Measurements from ENCODE around the gene GJA3. TPM values are rescaled to one million over a fixed set of nuclear protein-coding genes. Genes with fewer than 3 reads are reported as not detected.

GJA3 gene
- total RNA-seq, 4 donors from 2014 or later, result not detected

DNA sequence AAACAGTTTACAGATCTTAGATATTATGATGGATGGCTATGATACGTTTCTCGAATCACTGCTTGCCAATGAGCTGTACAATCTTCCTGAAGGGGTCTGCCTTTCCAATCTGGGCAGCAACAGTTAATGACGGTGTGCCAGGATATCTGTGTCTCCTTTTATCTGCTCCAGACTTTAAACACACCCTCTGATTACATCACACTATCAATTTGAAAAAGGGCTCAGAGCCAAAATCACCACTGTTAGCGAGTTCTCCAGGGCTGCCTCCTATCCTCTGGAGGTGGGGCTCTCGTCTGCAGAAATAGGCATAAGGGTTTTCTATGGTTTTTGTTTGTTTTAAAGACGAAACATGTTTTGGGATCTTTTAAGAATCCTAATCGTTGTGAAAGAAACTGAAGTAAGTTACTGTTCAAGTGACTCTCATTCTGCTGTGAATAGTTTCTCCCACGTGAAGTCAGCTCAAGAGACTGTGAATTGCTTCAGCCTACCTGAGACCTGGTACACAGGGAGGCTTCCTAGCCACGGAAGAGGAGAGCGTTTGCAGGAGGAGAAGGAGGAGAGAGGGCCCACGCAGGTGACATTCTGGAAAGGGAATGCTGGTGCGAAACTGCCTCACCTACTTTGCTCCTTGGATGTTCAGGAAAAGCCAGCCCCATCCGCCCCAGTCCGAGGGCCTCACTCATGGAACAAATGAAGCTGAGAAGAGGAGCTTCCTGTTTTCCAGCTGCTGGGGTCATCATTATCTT, 15.2 kb upstream of the GJA3 start:
- Histone ChIP-seq H3K27ac (replicated peaks in 1 of 4) (peak overlapping the region in 3 of 4 donors; percentile 21 to 54 (median 42)), H3K9me3 (no peaks in the 10 kb centered on the region), H3K4me1 (peaks cover 3 to 22% (median 16%) of the 10 kb centered on the region in 4 donors), H3K36me3 (no peaks in the 10 kb centered on the region), H3K27me3 (peaks cover 0 to 39% (median 11%) of the 10 kb centered on the region in 4 donors), H3K4me3 (no peak overlapping the region)
- TF ChIP-seq POLR2A (IDR thresholded peaks at IDR 0.05; ENCODE audit: low read depth) (no peak), EP300 (IDR thresholded peaks at IDR 0.05) (no peak), POLR2AphosphoS5 (IDR thresholded peaks at IDR 0.05) (no peak)
- TF ChIP-seq, protein P1, sequence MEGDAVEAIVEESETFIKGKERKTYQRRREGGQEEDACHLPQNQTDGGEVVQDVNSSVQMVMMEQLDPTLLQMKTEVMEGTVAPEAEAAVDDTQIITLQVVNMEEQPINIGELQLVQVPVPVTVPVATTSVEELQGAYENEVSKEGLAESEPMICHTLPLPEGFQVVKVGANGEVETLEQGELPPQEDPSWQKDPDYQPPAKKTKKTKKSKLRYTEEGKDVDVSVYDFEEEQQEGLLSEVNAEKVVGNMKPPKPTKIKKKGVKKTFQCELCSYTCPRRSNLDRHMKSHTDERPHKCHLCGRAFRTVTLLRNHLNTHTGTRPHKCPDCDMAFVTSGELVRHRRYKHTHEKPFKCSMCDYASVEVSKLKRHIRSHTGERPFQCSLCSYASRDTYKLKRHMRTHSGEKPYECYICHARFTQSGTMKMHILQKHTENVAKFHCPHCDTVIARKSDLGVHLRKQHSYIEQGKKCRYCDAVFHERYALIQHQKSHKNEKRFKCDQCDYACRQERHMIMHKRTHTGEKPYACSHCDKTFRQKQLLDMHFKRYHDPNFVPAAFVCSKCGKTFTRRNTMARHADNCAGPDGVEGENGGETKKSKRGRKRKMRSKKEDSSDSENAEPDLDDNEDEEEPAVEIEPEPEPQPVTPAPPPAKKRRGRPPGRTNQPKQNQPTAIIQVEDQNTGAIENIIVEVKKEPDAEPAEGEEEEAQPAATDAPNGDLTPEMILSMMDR (IDR thresholded peaks at IDR 0.05), result no peak
- no peak for DNase-seq (ENCODE audit: extremely low spot score)
- intact Hi-C loops (cut with DNase I), result loop anchor here (2.0 kb wide), 1 partner anchor 35 kb away; no protein-coding TSS in a partner anchor
- WGBS, result 76% methylated on average over 14 of the region's 14 CpGs

DNA sequence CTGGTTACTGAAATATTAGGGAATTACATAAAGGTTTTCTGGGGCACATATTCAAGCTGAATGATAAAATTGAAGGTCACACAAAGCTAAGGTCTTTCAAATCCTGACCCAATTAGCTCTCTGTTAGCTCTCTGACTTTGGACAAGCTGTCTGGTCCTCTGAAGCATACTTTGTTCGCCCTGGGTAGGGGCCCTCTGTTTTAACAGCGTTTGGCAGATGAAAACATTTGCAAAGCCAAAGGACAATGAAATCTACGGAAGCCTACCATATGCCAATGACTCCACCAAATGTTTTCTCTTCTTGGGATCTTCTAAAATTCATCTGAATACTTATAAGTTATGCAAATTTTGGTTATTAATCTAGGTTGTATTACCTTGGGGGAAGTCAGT, 14.5 kb upstream of the GJA3 start:
- DNase-seq (ENCODE audit: extremely low spot score), result no peak
- Histone ChIP-seq H3K27ac (replicated peaks in 1 of 4) (peak overlapping the region; percentile 21 to 54 (median 40)), H3K36me3 (no peaks in the 10 kb centered on the region), H3K4me3 (no peak overlapping the region), H3K9me3 (no peaks in the 10 kb centered on the region), H3K27me3 (peaks cover 0 to 36% (median 11%) of the 10 kb centered on the region in 4 donors), H3K4me1 (peaks cover 3 to 22% (median 16%) of the 10 kb centered on the region in 4 donors)
- intact Hi-C loops (cut with DNase I), result no loop called here
- WGBS, result 74% methylated on average over 3 of the region's 3 CpGs
- TF ChIP-seq POLR2A (IDR thresholded peaks at IDR 0.05; ENCODE audit: low read depth) (no peak), POLR2AphosphoS5 (IDR thresholded peaks at IDR 0.05) (no peak), EP300 (IDR thresholded peaks at IDR 0.05) (no peak)
- TF ChIP-seq, protein P1 (IDR thresholded peaks at IDR 0.05), result no peak

DNA sequence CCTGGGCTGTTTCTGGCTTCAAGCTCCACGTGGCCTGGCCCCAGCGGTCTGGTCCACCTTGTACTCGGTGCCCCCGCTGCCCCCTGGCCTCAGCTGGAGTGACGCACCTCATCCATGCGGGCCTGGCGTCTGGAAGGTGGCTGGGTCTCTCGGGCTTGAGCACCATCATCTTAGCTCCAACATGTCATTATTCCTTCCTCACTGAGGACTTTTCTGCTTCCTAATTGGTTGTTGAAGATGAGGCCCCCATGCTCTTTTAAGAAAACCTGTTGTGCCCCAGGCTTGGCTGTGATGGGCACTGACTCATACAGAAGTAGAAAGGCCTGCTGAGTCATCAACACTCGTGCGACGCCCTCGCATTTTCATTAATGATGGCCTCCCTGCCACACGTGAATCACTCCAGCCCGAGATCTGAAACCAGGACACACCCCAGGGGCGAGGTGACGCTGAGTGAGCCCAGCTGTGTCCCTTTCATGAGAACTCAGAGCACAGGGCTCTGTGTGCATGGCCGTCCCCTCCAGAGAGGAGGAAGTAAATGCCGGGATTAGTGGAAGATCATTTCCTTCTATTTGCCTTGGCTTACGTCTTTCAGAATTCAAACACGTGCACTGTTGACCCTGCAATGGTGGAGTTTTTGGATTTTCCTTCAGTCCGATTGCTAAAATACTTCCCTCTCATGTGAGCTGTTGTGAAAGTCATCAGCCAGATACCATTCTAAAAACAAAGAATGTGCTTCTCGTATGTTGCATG, 14.0 kb upstream of the GJA3 start:
- intact Hi-C loops (cut with DNase I), result no loop called here
- no peak for TF ChIP-seq POLR2A (IDR thresholded peaks at IDR 0.05; ENCODE audit: low read depth)
- no peak for TF ChIP-seq EP300 (IDR thresholded peaks at IDR 0.05)
- TF ChIP-seq, protein P1 (IDR thresholded peaks at IDR 0.05), result no peak
- peak; percentile 75 to 76 for TF ChIP-seq POLR2AphosphoS5 (IDR thresholded peaks at IDR 0.05)
- peaks cover 3 to 22% (median 16%) of the 10 kb centered on the region in 4 donors for H3K4me1 ChIP-seq
- peak overlapping the region in 3 of 4 donors; percentile 1 to 41 (median 14) for H3K4me3 ChIP-seq
- H3K36me3 ChIP-seq, result no peaks in the 10 kb centered on the region
- peak overlapping the region; percentile 21 to 54 (median 40) for H3K27ac ChIP-seq (replicated peaks in 1 of 4)
- 37% methylated on average over 19 of the region's 22 CpGs for WGBS
- peaks cover 0 to 34% (median 11%) of the 10 kb centered on the region in 4 donors for H3K27me3 ChIP-seq
- peak; percentile 98 for DNase-seq (ENCODE audit: extremely low spot score)
- no peaks in the 10 kb centered on the region for H3K9me3 ChIP-seq

DNA sequence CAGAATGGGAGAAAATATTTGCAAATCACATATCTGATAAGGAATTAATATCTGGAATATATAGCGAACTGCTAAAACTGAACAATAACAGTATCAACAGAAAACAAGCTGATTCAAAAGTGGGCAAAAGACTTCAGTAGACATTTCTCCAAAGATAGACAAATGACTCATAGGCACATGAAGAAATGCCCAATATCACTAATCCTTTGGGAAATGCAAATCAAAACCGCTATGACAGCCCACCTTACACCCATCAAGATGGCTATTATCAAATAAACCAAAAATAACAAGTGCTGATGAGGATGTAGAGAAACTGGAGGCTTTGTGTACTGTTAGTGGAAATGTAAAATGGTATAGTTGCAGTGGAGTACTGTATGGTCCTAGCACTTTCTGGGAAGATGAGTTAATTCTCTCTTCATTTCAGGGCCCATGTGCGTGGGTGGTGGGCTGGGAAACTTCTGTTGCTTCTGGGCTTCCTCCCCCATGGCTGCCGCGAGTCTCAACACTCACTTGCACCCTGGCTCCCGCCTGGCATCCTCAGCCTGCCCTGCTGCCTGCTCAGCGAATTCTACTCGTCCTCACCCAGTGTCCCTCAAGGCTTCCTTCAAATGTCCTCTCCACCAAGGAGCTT, 12.4 kb upstream of the GJA3 start:
- no peak overlapping the region for H3K4me3 ChIP-seq
- no peaks in the 10 kb centered on the region for H3K9me3 ChIP-seq
- peaks cover 0 to 31% (median 11%) of the 10 kb centered on the region in 4 donors for H3K27me3 ChIP-seq
- WGBS, result 87% methylated on average over 8 of the region's 8 CpGs
- no peaks in the 10 kb centered on the region for H3K36me3 ChIP-seq
- TF ChIP-seq EP300 (IDR thresholded peaks at IDR 0.05), result no peak
- no peak for TF ChIP-seq POLR2A (IDR thresholded peaks at IDR 0.05; ENCODE audit: low read depth)
- TF ChIP-seq, protein P1 (IDR thresholded peaks at IDR 0.05), result no peak
- TF ChIP-seq POLR2AphosphoS5 (IDR thresholded peaks at IDR 0.05), result no peak
- H3K4me1 ChIP-seq, result peaks cover 3 to 22% (median 16%) of the 10 kb centered on the region in 4 donors
- no peak for DNase-seq (ENCODE audit: extremely low spot score)
- intact Hi-C loops (cut with DNase I), result no loop called here
- H3K27ac ChIP-seq (replicated peaks in 1 of 4), result no peak overlapping the region
